ENCODE measurements around the gene ATOX1. TPM values are rescaled to one million over a fixed set of nuclear protein-coding genes. Genes with fewer than 3 reads are reported as not detected.
A peak's percentile ranks its signal among the peaks of the same experiment; 100 is the strongest.

ATOX1 gene
- total and polyA plus RNA-seq, 2 donors (not counting 1 experiment from before 2014, with no cell fraction given) = 37.3 to 43.6 TPM

- H3K9me3 ChIP-seq (ENCODE audit: control extremely low read depth in 1 of 3, control insufficient read depth in 2 of 3, insufficient read depth in 1 of 3, low read length in 2 of 3) = no peaks in the 10 kb centered on the region
- no peaks in the 10 kb centered on the region for H3K9me3 Mint-ChIP-seq (ENCODE audit: insufficient read depth)
- peak overlapping the region; percentile 34 for H3K4me2 ChIP-seq (replicated peaks; ENCODE audit: low read depth, low read length, poor library complexity, severe bottlenecking)
- no peak overlapping the region for H3K4me3 ChIP-seq (ENCODE audit: control extremely low read depth in 1 of 5, extremely low read depth in 1 of 5, insufficient read depth in 1 of 5, low read depth in 2 of 5, low read length in 4 of 5)
- H3K27me3 ChIP-seq (replicated peaks in 1 of 4; ENCODE audit: control extremely low read depth in 1 of 4, control insufficient read depth in 3 of 4, insufficient read depth in 4 of 4, low read length in 3 of 4) = no peaks in the 10 kb centered on the region
- TF ChIP-seq EZH2 (IDR thresholded peaks at IDR 0.05; ENCODE audit: borderline replicate concordance, insufficient read depth, low read depth, low read length, poor library complexity, severe bottlenecking) = no peak
- no peak overlapping the region for H2AFZ ChIP-seq (ENCODE audit: insufficient read depth, low read depth, low read length, poor library complexity, severe bottlenecking)
- H3K27ac ChIP-seq (ENCODE audit: low read length in 2 of 2) = peak overlapping the region; percentile 15 to 58
- peak overlapping the region; percentile 78 for H3K27ac Mint-ChIP-seq
- H3K4me1 Mint-ChIP-seq = peaks cover 36% of the 10 kb centered on the region
- H3K9ac ChIP-seq (ENCODE audit: low read length) = peak overlapping the region; percentile 13
- ATAC-seq (ENCODE audit: low read depth) = peak; percentile 65
- H3K27me3 Mint-ChIP-seq = no peaks in the 10 kb centered on the region
- ChIA-PET CTCF (interaction anchor here (11.7 kb wide), 1 partner anchor 86 kb away, joined by 156 read pairs; no protein-coding TSS in a partner anchor), POLR2A (no interaction called here)
- peaks cover 4 to 36% of the 10 kb centered on the region in 2 experiments for H3K36me3 ChIP-seq (replicated peaks in 1 of 2; ENCODE audit: control extremely low read depth in 1 of 2, control insufficient read depth in 1 of 2, extremely low read depth in 1 of 2, insufficient read depth in 2 of 2, low read length in 1 of 2)
- peak; percentile 54 for DNase-seq
- H3K79me2 ChIP-seq (ENCODE audit: control insufficient read depth, insufficient read depth, low read length) = peaks cover 20% of the 10 kb centered on the region
- H3K4me3 Mint-ChIP-seq = peak overlapping the region; percentile 4
- WGBS (ENCODE audit: insufficient coverage) = 38% methylated on average over 6 of the region's 7 CpGs
- intact Hi-C loops (cut with micrococcal nuclease) = no loop called here
- H3K4me1 ChIP-seq (ENCODE audit: control insufficient read depth in 2 of 2, insufficient read depth in 2 of 2, low read length in 2 of 2) = peaks cover 32 to 39% of the 10 kb centered on the region in 2 donors
- peaks cover 4% of the 10 kb centered on the region for H4K20me1 ChIP-seq (ENCODE audit: control insufficient read depth, insufficient read depth, low read length, poor library complexity, severe bottlenecking)
These were observed 13.2 kb downstream of the ATOX1 start for GRCh38 chr5:151745071-151745705.

- no peak overlapping the region for H3K27ac Mint-ChIP-seq
These were observed 14.9 kb downstream of the ATOX1 start for GRCh38 chr5:151743530-151743929.

More at GRCh38 chr5:151743530-151743929, 14.9 kb downstream of the ATOX1 start:
- H3K4me1 Mint-ChIP-seq = peaks cover 29% of the 10 kb centered on the region
- DNase-seq (no peak), ATAC-seq (ENCODE audit: low read depth) (no peak)
- ChIA-PET CTCF (interaction anchor here (1.1 to 11.7 kb wide), 2 partner anchors 49 to 84 kb away, joined by 3 to 156 read pairs; no protein-coding TSS in a partner anchor), POLR2A (no interaction called here)
- no peaks in the 10 kb centered on the region for H3K27me3 Mint-ChIP-seq
- H3K27me3 ChIP-seq (replicated peaks in 1 of 4; ENCODE audit: control extremely low read depth in 1 of 4, control insufficient read depth in 3 of 4, insufficient read depth in 4 of 4, low read length in 3 of 4) = no peaks in the 10 kb centered on the region
- TF ChIP-seq EZH2 (IDR thresholded peaks at IDR 0.05; ENCODE audit: borderline replicate concordance, insufficient read depth, low read depth, low read length, poor library complexity, severe bottlenecking) (no peak), CTCF (IDR thresholded peaks at IDR 0.05) (no peak)
- H3K4me3 Mint-ChIP-seq = no peak overlapping the region
- peaks cover 4 to 36% of the 10 kb centered on the region in 2 experiments for H3K36me3 ChIP-seq (replicated peaks in 1 of 2; ENCODE audit: control extremely low read depth in 1 of 2, control insufficient read depth in 1 of 2, extremely low read depth in 1 of 2, insufficient read depth in 2 of 2, low read length in 1 of 2)
- intact Hi-C loops (cut with micrococcal nuclease) = no loop called here
- H3K9me3 Mint-ChIP-seq (ENCODE audit: insufficient read depth) = no peaks in the 10 kb centered on the region
- H3K79me2 ChIP-seq (ENCODE audit: control insufficient read depth, insufficient read depth, low read length) = peaks cover 8% of the 10 kb centered on the region
- no CpG with 5 or more reads among the region's 1 CpG for WGBS (ENCODE audit: insufficient coverage)
- H3K9me3 ChIP-seq (ENCODE audit: control extremely low read depth in 1 of 3, control insufficient read depth in 2 of 3, insufficient read depth in 1 of 3, low read length in 2 of 3) = no peaks in the 10 kb centered on the region
- H3K4me2 ChIP-seq (replicated peaks; ENCODE audit: low read depth, low read length, poor library complexity, severe bottlenecking) = no peak overlapping the region
- peaks cover 22 to 26% of the 10 kb centered on the region in 2 donors for H3K4me1 ChIP-seq (ENCODE audit: control insufficient read depth in 2 of 2, insufficient read depth in 2 of 2, low read length in 2 of 2)
- H3K4me3 ChIP-seq (ENCODE audit: control extremely low read depth in 1 of 5, extremely low read depth in 1 of 5, insufficient read depth in 1 of 5, low read depth in 2 of 5, low read length in 4 of 5) = no peak overlapping the region
- H2AFZ ChIP-seq (ENCODE audit: insufficient read depth, low read depth, low read length, poor library complexity, severe bottlenecking) = no peak overlapping the region
- H4K20me1 ChIP-seq (ENCODE audit: control insufficient read depth, insufficient read depth, low read length, poor library complexity, severe bottlenecking) = peaks cover 6% of the 10 kb centered on the region
- no peak overlapping the region for H3K9ac ChIP-seq (ENCODE audit: low read length)
- H3K27ac ChIP-seq (ENCODE audit: low read length in 2 of 2) = no peak overlapping the region

Measured in B cell (primary cell).